Astrocyte of the cerebellum (primary cell): Measurements from ENCODE around the gene SPOCK1.

ENCODE experiments used
- DNase-seq: peaks from one replicate; pipeline ENCODE4 v3.0.0-alpha.2; 2011; ENCODE audit warnings: low read depth
- H3K4me3 ChIP-seq: 2 replicates; pipeline ENCODE4 v1.5.1; 2011; ENCODE audit warnings: mild to moderate bottlenecking, low read depth, low read length, moderate library complexity
- in situ Hi-C: cut with HindIII; loops from 2 replicates; pipeline ENCODE4 v1.10.0; 2017; ENCODE audit warnings: low sequenced_read_pairs
- TF ChIP-seq, protein P1 (sequence below): IDR thresholded peaks from 2 replicates; pipeline ENCODE4 v1.5.1; 2012; ENCODE audit warnings: low read length, low read depth, moderate library complexity, mild to moderate bottlenecking; ENCODE audit errors: missing control alignments

Gene SPOCK1

GRCh38 chr5:137281201-137281600 lies 217.9 kb downstream of the SPOCK1 start:
- no peak for DNase-seq
- H3K4me3 ChIP-seq = no peak overlapping the region
- in situ Hi-C loops = no loop called here
- TF ChIP-seq, protein P1, sequence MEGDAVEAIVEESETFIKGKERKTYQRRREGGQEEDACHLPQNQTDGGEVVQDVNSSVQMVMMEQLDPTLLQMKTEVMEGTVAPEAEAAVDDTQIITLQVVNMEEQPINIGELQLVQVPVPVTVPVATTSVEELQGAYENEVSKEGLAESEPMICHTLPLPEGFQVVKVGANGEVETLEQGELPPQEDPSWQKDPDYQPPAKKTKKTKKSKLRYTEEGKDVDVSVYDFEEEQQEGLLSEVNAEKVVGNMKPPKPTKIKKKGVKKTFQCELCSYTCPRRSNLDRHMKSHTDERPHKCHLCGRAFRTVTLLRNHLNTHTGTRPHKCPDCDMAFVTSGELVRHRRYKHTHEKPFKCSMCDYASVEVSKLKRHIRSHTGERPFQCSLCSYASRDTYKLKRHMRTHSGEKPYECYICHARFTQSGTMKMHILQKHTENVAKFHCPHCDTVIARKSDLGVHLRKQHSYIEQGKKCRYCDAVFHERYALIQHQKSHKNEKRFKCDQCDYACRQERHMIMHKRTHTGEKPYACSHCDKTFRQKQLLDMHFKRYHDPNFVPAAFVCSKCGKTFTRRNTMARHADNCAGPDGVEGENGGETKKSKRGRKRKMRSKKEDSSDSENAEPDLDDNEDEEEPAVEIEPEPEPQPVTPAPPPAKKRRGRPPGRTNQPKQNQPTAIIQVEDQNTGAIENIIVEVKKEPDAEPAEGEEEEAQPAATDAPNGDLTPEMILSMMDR = no peak

DNA sequence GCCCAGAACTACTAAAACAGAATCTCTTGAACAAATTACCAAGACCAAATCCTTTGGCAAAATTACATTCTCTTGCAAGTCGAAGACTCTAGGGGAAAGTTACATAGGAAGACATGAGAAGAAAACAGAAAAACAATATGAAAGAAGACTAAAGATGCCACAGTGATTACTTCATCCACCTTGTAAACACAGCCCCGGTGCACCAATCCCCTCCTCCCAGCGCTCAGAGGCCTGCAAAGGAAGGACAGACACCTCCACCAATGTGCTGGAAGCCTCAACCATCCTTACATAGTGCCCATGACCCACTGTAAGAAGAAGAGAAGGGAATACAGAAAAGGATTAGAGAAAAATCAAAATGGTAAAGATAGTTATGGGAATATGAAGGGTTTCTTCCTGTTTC lies 218.5 kb downstream of the SPOCK1 start:
- in situ Hi-C loops = no loop called here
- DNase-seq = no peak
- H3K4me3 ChIP-seq = no peak overlapping the region
- TF ChIP-seq, protein P1 = no peak

DNA sequence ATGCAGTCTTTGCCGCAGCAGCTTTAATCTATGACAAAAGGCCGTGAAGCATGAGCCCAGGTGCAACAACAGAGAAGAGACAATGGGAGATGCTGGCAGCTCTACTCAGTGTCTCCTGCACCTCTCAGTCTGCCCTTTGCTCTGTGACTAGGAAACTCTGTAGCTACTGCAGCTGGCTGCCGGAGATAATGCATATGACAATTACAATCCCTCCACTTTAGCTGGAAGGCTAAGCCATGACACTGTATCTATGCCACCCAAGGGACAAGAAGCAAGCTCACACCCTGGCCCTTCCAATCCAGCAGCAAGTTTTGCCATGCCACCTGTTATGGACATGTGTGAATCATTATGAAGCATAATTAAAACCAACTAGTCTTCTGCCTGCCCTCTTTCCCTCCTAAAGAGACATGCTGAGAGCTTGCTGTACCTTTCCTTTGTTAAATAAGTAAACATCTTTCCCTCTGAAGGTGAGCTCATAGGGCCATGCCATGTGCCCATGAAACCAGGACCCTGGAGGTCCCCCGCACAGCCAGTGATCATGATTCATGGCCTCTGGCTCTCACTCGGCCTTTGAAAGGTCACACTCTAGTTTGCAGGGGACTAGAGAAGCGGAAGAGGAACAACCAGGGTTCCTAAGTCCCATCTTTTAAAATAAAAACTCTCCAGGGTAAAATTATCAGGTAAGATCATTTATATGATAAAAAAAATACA lies 219.4 kb downstream of the SPOCK1 start:
- in situ Hi-C loops = no loop called here
- TF ChIP-seq, protein P1 = no peak
- no peak for DNase-seq
- no peak overlapping the region for H3K4me3 ChIP-seq

- no peak overlapping the region for H3K4me3 ChIP-seq
- no peak for DNase-seq
- TF ChIP-seq, protein P1 = no peak
- in situ Hi-C loops = no loop called here
Measured at GRCh38 chr5:137278476-137278875, 220.7 kb downstream of the SPOCK1 start.

DNA sequence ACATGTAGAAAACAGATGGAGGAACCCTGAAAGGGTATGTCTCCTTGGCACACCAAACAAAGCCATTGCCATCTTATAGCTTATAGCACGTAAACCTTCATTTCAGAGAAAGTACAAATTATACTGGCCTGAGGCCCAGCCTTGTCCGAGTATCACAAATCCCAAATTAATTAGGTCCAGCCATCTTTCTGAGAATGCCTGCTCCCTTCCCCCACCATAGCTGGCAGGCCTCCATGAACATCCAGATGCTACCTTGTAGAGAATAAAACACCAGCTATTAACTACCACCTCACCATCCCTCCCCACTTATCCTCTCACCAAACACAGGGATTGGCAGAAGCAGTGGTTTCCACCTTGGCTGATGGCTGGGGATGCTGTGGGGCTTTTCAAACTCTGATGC lies 224.0 kb downstream of the SPOCK1 start:
- TF ChIP-seq, protein P1 = no peak
- no peak overlapping the region for H3K4me3 ChIP-seq
- DNase-seq = no peak
- in situ Hi-C loops = no loop called here

DNA sequence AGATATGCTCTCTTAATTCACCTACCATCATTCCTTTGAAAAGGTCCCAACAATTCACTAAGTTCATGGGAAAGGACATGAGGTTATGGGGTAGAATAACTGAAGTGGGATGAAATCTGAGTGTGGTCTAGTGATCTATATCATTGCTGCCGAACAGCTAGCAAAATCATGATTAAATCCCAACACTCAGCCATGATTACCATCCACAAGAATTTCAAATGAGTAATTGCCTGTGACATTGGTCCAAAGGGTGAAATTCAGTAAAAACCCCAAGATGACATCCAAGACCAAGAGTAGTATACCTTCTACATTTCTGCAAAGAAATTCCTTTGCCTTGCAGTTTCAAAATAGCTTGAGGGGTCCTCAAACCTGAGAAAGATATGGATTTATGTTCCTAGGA lies 225.6 kb downstream of the SPOCK1 start:
- DNase-seq = no peak
- TF ChIP-seq, protein P1 = no peak
- in situ Hi-C loops = no loop called here
- H3K4me3 ChIP-seq = no peak overlapping the region
